Cerebellar nuclear complex (tissue), 1 donor: ENCODE results near the gene SUPT20HL1.

Experiments
- DNase-seq, 2 experiments: peaks; one replicate each; lab custom pipeline; 2025; lab: John Stamatoyannopoulos, UW

The SUPT20HL1 gene

DNA sequence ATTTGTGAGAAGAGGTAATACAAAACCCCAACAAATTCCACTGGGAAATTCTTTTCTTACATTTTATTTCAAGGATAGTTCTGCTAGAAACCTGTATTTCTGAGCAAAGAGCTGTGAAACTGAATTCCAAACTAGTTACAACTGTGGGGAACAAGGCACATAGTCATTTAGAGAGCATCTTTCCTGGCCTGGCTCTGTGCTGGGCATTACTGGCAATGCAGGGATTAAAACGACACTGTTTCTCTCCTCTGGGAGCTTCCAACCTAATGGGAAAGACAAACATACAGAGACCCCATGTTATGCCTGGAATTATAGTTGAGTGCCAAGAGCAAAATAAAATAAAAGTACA lies 36.5 kb downstream of the SUPT20HL1 start:
- no peak for DNase-seq

DNA sequence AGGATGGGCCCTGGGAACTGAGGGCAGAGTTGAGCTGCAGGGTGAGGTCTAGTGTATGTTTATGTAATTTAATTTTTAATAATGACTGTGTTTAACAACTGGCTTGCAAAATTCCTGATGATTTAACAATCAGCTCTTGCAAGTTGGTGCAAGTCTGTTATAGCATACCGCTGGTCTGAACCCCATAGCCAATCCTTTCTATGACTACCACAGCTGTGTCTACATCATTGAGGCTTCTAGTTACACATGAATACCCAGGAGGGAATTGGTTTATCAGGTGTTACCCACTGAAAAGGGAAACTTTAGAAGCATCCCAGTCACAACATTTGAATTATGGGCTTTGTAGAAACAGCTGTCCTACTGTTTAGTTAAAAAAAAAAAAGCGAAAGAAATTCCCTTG lies 38.3 kb downstream of the SUPT20HL1 start:
- DNase-seq: no peak

GRCh38 chrX:24399550-24399949 lies 39.1 kb downstream of the SUPT20HL1 start:
- no peak for DNase-seq

- no peak for DNase-seq
These were observed 45.5 kb downstream of the SUPT20HL1 start for GRCh38 chrX:24405959-24406358.
